ENCODE results near the gene NXPH4.

GRCh38 chr12:57261428-57261865, 44.9 kb downstream of the NXPH4 start:
- TF ChIP-seq CTCF (IDR thresholded peaks at IDR 0.05), result no peak
- no peak for TF ChIP-seq POLR2A (IDR thresholded peaks at IDR 0.05)

All from adrenal gland (tissue), 5 donors.